Measurements from ENCODE around the gene YAF2.
"Not testable (repeated sequence)": the region's sequence is repeated elsewhere in the genome, so short reads cannot be mapped to it uniquely, and the experiment has no call there.

YAF2 gene

DNA sequence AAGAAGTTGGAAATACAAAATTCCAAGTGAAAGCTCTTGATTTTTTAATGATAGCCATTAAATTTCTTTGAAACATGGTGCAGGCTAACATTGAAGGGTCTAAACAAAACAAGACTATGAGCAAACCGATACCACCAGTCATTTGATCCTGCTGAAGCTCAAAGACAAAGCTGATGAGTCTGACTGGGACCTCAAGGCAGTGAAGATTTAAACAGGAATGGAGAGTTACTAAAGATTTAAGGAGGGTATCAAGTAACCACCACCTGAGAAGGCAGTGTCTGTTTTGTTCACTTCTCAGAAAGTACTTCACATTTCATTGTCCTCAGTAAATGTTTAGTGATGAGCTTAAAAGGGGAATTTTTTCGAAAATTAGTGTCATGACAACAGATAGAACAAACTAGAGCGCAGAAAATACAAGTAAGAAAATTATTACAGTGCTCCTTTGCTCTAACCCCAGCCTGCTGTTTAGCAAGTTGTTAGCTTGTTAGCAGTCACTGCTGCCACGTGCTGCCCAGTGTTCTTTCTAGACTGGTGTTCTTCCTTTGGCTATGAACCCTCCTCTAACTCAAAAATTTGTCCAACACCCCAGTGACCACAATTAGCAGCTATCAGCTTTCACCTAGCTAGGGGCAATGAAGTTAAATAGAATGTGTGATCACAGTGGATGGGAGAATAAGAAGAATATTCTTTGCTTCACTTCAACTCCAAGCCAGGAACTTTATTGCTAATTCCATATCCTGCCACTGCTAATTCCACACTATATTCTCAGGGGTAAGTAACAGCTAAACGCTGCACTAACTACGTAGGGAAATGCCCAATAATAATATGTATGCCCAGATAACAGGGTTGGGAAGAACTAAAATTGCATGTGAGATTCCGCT, 41.1 kb downstream of the YAF2 start:
- DNase-seq (ENCODE audit: low read depth in 3 of 3): no peak

DNA sequence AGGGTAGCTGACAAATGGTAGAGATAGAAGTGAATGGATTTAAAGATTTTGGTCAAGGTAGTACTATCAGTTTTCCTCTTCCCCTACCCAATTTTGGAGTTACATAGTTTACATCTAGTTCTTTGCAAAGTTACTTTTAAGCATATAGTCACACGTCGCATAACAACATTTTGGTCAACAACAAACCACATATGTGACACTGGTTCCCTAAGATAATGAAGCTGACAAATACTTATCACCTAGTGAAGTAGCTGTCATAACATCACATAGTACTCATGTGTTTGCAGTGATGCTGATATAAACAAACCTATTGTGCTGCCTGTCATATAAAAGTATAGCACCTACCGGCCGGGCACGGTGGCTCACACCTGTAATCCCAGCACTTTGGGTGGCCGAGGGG, 45.4 kb downstream of the YAF2 start:
- DNase-seq (ENCODE audit: low read depth in 3 of 3): no peak

- DNase-seq (ENCODE audit: low read depth in 3 of 3): no peak
Measured at GRCh38 chr12:42192258-42192657, 45.8 kb downstream of the YAF2 start.

- DNase-seq (ENCODE audit: low read depth in 3 of 3): no peak
Measured at GRCh38 chr12:42190376-42190775, 47.7 kb downstream of the YAF2 start.

GRCh38 chr12:42188275-42188674, 49.8 kb downstream of the YAF2 start:
- DNase-seq (ENCODE audit: low read depth in 3 of 3): not testable (repeated sequence)

- DNase-seq (ENCODE audit: low read depth in 3 of 3): no peak
Measured at GRCh38 chr12:42187799-42188198, 50.2 kb downstream of the YAF2 start.

DNA sequence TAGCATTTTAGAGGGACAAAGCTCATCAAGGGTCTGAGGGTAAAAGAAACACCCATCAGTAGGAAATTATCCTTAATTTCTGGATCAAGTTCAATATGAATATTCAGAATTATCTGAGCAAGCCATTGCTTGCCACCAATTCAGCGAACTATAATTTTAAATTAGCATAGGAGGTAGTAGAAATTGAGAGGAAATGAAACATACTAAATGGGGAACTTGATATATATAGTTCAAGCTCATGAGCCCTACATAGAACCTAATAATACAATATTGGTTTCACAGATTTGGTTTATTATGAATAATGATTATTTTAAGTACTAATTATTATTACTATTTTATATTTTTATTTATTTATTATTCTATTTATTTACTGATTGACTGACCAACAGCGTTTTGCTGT, 51.3 kb downstream of the YAF2 start:
- DNase-seq (ENCODE audit: low read depth in 3 of 3): no peak

DNA sequence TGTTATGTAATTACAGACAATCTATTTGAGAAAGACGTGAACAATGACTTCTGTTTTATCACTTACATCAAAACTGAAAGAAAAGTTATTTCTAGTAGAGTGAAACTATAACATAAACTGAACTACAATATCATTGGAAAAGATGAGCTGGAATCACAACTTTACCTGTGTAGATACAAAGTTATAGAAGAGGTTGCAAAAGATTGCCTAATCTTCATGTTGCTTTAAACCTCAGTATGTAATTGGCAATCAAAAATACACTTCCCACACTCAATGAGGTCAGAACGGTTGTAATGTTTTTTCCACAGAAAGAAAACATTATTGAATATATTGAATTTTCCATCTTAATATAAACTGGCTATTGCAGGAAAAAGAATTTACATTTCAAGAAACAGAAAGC, 55.7 kb downstream of the YAF2 start:
- DNase-seq (ENCODE audit: low read depth in 3 of 3): no peak

DNA sequence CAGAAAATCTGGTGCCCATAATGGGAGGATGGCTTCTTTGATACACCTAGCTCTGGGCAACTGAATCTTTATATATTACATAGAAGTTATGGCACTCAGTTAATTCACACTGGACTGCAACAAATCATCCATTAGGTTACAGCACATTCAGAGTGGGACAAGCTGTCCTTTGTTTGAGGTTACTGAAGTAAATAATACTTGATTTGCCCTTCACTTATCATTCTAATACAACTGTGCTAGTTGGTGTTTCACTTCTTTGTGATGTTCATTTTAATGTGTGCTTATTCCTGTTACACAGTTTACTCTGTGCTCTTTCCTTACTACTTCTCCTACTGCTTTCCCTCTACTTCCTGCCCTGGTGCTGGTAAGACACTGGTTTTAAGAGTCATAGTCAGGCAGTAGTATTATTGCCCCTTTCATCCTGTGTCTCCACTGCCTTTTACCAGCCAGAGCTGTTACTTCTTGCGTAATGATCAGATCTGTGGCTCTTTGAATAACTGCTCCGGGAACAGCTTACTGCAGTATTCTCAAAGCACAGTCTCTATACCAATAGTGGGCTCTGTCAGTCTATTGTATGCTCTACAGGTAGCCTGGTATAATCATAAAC, 57.0 kb downstream of the YAF2 start:
- no peak for DNase-seq (ENCODE audit: low read depth in 3 of 3)

GRCh38 chr12:42178101-42178500, 59.9 kb downstream of the YAF2 start:
- DNase-seq (ENCODE audit: low read depth in 3 of 3): no peak

DNA sequence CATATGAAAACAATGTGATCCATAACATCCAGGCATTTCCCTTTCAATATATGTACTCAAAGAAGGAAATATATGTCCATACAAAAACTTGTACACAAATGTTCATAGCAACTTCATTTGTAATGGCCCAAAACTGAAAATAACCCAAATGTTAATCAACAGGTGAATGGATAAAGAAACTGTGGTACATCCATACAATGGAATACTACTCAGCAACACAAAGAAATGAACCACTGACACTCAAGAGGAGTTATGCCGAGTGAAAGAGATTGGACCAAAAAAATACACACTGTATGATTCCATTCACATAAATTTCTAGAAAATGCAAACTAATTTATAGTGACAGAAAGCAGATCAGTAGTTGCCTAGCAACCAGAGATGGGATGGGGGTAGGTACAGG, 63.1 kb downstream of the YAF2 start:
- DNase-seq (ENCODE audit: low read depth in 3 of 3): no peak

DNA sequence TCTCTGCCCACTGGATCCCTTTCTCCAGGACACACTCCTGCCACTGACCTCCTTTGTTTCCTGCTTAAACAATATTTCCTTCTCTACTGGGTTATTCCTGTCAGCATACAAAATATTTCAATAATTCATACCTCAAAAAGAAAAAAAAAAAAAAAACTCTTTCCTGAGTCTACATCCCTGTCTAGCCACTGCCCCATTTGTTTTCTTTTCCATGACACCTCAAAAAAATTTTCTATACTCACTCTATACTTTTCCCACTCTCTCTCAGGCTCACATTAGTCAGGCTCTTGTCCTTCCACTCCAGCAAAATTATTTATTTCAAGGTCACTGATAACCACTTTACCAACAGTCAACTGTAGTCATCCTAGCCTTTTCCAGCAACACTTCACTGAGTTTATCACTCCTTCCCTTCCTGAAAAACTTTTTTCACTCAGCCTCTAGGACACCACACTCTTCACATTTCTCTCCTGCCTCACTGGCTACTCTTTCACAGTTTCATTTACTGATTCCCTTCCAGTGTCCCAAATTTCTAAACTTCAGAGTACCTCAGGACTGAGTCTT, 64.0 kb downstream of the YAF2 start:
- DNase-seq (ENCODE audit: low read depth in 3 of 3): no peak

- DNase-seq (ENCODE audit: low read depth in 3 of 3): no peak
Measured at GRCh38 chr12:42172441-42173210, 65.4 kb downstream of the YAF2 start.

GRCh38 chr12:42167711-42168110, 70.3 kb downstream of the YAF2 start:
- no peak for DNase-seq (ENCODE audit: low read depth in 3 of 3)

GRCh38 chr12:42166501-42166900, 71.5 kb downstream of the YAF2 start:
- no peak for DNase-seq (ENCODE audit: low read depth in 3 of 3)

- DNase-seq (ENCODE audit: low read depth in 3 of 3): no peak
Measured at GRCh38 chr12:42163913-42164312, 74.1 kb downstream of the YAF2 start.

GRCh38 chr12:42162965-42163364, 75.1 kb downstream of the YAF2 start:
- DNase-seq (ENCODE audit: low read depth in 3 of 3): no peak

DNA sequence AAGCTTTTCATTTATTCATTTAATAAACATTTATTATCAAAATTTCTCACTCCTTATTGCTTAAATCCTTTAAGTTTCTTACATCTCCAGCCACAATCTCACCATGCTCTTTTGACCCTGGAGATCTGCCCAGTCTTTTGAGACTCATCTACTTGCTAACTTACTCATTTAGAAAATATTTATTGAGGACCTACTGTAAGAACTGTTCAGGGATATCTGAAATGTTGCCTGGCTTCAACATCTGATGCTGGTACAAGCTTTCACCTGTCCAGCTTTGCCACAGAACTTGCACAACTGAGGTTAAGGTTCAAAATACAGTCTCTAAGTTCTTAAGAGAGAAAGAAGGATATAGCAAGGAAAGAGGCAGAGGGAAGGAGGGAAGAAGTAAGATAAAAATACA, 75.9 kb downstream of the YAF2 start:
- no peak for DNase-seq (ENCODE audit: low read depth in 3 of 3)

DNA sequence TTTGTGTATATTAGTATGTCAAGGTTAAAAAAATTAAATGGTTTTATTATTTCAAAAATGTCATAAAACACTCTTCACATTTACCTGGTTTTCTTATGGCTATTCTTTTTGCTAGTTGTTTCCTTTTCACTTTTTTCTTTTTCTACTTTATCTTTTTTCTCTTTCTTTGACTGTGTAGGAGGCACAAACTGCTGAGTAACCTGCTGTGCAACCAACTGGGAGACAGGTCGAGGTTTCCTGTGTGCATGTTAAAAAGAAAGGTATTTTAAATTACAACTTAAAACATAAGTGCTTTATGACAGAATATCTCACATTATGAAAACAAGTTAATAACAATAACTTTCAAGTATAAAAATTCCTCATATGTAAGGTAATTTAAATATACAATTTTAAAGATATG, 76.5 kb downstream of the YAF2 start:
- DNase-seq (ENCODE audit: low read depth in 3 of 3): no peak

DNA sequence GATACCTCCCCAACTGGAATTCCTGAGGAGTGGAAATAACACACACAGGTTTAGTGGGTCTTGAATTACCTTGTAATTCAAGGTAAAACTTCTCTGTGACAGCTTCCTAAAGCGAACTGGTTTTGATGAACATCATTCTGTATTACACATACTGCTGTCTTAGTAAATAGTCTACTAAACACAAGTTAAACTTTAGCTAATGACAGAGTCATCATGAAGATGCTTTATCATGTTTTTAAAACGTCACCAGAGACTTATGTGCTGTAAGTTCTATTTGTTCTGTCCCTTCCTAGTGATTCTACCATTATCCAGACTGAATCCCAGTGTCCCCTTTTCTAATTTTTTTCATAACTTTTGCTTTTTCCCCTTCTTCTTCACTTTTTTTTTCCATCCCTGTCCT, 81.8 kb downstream of the YAF2 start:
- DNase-seq (ENCODE audit: low read depth in 3 of 3): no peak

GRCh38 chr12:42145552-42146215, 92.4 kb downstream of the YAF2 start:
- no peak for DNase-seq (ENCODE audit: low read depth in 3 of 3)

DNA sequence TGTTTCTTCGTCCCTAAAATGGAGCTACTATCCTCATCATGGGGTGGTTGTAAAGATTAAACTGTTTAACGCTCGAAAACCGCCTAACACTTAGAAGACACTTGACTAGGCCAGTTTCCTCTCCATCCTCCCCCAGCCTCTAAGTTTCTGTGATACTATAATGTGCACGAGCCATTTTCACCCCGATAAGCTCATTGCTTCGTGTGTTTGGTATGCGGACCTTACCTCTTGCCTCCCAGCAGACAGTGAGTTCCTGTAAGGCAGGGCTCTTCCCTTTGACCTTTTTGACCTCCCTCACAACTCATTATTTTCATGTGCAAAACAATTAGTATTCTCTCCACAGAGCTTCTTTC, 92.9 kb downstream of the YAF2 start:
- no peak for DNase-seq (ENCODE audit: low read depth in 3 of 3)
